Activated CD8-positive, alpha-beta memory T cell treated with anti-CD3 and anti-CD28 coated beads for 1 hour (primary cell): ENCODE measurements around the gene CASP4.
"Not testable (repeated sequence)": the region's sequence is repeated elsewhere in the genome, so short reads cannot be mapped to it uniquely, and the experiment has no call there.

Experiments
- DNase-seq, 2 donors: peaks; one replicate each; pipeline ENCODE4 v3.0.0-alpha.2; 2020; ENCODE audit warnings: low read depth in 1 of 2; ENCODE audit errors: extremely low read depth in 1 of 2

Gene CASP4

DNA sequence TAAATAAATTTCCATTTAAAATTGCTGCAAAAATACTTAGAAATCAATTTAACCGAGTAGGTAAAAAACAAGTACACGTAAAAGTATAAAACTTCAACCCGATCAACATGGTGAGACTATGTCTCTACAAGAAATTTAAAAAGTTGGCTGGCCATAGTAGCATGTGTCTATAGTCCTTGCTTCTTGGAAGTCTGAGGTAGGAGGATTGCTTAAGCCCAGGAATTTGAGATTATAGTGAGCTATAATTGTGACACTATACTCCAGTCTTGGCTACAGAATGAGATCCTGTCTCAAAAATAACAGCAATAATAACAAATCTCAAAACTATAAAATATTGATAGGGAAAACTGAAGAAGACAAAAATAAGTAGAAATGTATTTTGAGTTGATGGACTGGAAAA lies 11.1 kb downstream of the CASP4 start:
- no peak for DNase-seq

DNA sequence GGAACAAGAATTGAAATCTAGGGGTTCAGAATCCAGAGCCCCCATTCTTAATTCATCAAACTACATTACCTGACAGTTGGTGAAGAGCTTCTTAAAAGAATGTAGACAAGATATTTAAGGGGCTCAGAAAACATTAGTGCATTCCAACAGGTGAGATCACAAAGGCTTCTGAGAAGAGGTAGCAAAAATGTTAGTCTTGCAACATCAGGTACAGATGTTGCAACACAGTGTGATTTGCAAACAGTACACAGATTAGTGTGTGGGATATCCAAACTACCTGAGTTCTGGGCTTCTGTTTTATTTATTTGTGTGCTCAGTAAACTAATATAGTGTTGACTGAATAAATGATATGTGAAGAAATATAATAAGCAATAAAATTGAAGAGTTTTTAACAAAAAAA lies 11.8 kb downstream of the CASP4 start:
- DNase-seq, result no peak

GRCh38 chr11:104946907-104947306 lies 21.5 kb downstream of the CASP4 start:
- no peak for DNase-seq

DNA sequence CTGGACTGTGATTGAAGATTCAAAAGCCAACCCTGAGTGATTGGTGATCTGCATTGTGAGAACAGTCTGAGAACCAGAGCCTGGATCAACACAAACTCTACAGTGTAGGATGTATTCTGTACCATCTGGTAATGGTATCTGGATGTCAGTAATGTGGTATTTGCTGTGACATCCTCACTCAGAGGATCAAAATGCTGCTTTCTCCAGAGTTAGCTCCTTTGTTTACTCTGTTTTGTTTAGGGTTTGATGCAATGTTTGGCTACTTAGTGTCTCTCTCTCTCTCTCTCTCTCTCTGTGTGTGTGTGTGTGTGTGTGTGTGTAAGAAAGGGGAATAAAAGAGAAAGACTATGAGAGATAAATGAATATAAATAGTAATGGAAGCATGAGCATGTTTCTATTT lies 24.3 kb downstream of the CASP4 start:
- no peak for DNase-seq

DNA sequence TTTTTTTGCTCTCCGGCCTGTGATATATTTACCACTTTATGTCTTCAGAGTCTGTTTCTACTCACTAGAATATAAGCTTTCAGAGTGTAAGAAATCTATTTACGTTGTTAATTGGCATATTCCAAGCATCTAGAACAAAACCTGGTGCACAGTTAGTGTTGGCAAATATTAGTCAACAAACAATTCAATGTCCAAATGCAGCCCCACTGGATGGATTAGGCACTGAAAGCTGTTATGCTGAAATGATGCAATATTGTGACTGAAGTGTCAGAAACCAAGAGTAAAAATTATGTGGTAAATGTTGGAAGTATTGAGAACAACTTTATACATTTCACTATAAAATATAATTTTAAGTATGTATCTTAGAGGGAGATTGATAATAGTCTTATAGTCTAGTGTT lies 24.8 kb downstream of the CASP4 start:
- no peak for DNase-seq

- no peak for DNase-seq
Observed at GRCh38 chr11:104934594-104934993, 33.8 kb downstream of the CASP4 start.

DNA sequence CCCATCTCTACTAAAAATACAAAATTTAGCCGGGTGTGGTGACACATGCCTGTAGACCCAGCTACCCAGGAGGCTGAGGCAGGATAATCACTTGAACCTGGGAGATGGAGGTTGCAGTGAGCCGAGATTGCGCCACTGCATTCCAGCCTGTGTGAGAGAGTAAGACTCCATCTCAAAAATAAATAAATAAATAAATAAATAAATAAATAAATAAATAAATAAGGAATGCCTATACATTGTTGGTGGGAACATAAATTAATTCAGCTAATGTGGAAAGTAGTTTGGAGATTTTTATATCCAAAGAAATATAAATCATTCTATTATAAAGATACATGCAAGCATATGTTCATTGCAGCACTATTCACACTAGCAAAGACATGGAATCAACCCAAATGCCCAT lies 34.3 kb downstream of the CASP4 start:
- DNase-seq, result not testable (repeated sequence)

DNA sequence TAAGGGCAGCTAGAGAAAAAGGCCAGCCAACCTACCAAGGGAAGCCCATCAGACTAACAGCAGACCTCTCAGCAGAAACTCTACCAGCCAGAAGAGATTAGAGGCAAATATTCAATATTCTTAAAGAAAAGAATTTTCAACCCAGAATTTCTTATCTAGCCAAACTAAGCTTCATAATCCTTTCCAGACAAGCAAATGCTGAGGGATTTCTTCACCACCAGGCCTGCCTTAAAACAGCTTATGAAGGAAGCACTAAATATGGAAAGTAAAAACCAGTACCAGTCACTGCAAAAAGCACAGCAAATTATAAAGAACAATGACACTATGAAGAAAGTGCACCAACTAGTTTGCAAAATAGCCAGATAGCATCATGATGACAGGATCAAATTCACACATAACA lies 39.6 kb downstream of the CASP4 start:
- no peak for DNase-seq

GRCh38 chr11:104926771-104927611 lies 41.4 kb downstream of the CASP4 start:
- no peak for DNase-seq

DNA sequence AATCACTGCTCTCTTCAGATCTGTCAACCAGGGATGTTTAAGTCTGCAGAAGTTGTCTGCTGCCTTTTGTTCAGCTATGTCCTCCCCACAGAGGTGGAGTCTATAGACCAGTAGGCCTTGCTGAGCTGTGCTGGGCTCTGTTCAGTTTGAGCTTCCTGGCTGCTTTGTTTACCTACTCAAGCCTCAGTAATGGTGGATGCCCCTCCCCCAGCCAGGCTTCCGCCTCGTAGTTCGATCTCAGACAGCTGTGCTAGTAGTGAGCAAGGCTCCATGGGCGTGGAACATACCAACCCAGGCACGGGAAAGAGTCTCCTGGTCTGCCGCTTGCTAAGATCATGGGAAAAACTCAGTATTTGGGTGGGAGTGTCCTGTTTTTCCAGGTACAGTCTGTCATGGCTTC lies 42.5 kb downstream of the CASP4 start:
- DNase-seq, result no peak

DNA sequence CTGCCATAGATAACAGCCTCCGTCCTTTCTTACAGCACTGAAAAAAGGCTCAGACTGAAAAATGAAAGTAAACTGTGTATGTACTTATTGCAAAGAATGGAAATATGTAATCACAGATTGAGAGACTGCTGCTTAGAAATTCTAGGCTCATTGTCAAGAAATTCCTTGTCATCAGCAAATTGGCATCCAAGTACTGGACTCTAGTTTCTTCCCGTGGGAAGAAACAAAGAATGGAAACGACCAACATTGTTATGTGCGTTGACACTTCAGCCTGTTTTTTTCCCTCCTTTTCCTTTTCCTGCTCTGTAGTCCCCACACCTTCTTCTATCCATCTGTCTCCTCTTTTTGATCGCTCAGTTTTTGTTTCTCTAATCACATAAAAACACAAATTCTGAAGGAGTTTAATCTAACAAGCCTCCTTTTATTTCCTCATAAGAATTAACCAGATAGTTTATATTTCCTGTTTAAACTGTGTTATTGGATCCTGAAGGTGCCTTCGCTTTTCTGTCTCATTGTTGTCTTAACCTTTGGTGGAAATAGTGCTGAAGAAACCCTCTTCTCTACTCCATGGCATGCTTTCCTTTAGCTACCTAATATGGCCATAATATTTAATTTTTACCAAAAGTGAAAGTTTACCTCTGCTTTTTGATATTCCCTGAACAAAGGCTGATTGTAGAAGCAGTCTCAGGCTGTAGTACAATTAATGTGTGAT lies 50.1 kb downstream of the CASP4 start:
- no peak for DNase-seq

GRCh38 chr11:104917271-104918112 lies 50.9 kb downstream of the CASP4 start:
- DNase-seq, result no peak

GRCh38 chr11:104916442-104916841 lies 51.9 kb downstream of the CASP4 start:
- no peak for DNase-seq

GRCh38 chr11:104912102-104912501 lies 56.3 kb downstream of the CASP4 start:
- DNase-seq, result no peak

GRCh38 chr11:104908186-104908531 lies 60.2 kb downstream of the CASP4 start:
- no peak for DNase-seq

DNA sequence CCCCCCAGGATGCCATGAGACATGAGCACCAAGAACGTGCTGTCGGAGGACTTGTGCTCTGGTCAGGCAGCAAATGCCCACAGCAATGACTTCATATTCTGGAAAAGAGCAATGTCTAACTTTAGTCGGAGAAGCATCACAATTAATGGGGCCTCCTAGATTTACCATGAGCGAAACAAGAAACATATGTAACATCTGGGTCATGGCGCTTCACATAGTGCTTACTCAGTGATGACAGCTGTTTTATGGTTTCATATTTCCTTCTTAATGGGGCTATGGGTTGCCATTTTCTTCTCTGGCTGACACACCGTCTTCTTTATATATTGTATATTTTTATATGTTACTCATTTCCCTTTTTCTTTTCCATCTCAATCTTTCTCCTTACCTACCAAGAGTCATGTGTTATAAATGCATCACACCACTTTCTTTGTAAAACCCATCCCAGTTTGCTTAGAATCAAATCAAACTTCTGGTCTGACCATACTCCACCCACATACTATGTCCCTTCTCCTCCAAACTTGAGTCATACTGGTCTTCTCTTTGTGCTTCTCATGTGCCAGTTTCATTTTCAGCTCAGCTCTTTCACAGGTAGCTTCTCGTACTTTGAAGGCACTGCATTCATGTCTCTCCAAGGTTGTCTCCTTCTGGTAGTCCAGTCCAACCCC lies 60.7 kb downstream of the CASP4 start:
- no peak for DNase-seq

- no peak for DNase-seq
Observed at GRCh38 chr11:104905271-104905670, 63.1 kb downstream of the CASP4 start.

DNA sequence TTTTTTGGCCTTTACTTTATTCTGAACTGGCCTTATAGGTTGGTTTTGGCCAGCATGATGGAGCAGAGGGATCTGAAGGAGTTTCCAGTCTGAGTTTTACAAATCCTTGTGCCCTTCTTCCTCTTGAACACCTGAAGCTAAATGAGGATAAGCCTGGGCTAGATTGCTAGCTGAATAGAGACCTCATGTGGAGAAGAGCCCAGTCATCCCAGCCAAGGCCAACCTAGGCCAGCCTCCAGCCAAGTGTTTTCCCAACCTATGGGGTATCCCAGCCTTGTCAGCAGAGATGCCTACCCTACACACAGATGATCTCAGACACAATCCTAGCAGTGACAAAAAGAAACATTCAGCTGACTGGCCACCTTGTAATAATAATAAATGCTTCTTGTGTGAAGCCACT lies 69.1 kb downstream of the CASP4 start:
- no peak for DNase-seq

- DNase-seq, result no peak
Observed at GRCh38 chr11:104898685-104899013, 69.7 kb downstream of the CASP4 start.

- no peak for DNase-seq
Observed at GRCh38 chr11:104897891-104898684, 70.3 kb downstream of the CASP4 start, which contains the start of gene CASP12. CASP12 (minus strand) TSS chr11:104898460.
